GM19239 (cell line): Measurements from ENCODE around the gene PPP1R10.
A peak's percentile ranks its signal among the peaks of the same experiment; 100 is the strongest.

ENCODE experiments used
- DNase-seq: peaks from one replicate; pipeline ENCODE4 v3.0.0; 2011; ENCODE audit warnings: low spot score; ENCODE audit not compliant: insufficient read length
- FAIRE-seq: peaks from 2 replicates; lab custom pipeline; 2011; peaks lifted over from hg19 to GRCh38; lab: Jason Lieb, UNC

PPP1R10 gene

GRCh38 chr6:30625511-30625910 lies 8.5 kb upstream of the PPP1R10 start:
- FAIRE-seq (no peak), DNase-seq (no peak)

DNA sequence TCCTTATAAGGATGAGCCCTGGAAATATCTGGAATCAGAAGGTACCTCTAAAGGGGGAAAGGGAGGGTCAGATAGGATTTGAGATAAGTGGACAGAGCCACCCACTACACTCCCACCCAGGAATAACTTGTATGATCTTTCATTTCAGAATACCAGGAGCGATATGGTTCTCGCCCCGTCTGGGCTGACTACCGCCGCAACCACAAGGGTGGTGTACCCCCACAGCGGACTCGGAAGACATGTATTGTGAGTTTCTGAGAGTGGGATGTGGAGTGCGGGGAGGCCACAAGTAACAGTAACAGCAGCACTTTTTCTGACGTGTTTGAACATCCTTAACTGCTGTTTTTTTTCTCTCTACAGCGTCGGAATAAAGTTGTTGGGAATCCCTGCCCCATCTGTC lies 2.5 kb upstream of the PPP1R10 start:
- DNase-seq (no peak), FAIRE-seq (no peak)

- DNase-seq, result no peak
- no peak for FAIRE-seq
These were observed 1.3 kb upstream of the PPP1R10 start for GRCh38 chr6:30618270-30618797.

DNA sequence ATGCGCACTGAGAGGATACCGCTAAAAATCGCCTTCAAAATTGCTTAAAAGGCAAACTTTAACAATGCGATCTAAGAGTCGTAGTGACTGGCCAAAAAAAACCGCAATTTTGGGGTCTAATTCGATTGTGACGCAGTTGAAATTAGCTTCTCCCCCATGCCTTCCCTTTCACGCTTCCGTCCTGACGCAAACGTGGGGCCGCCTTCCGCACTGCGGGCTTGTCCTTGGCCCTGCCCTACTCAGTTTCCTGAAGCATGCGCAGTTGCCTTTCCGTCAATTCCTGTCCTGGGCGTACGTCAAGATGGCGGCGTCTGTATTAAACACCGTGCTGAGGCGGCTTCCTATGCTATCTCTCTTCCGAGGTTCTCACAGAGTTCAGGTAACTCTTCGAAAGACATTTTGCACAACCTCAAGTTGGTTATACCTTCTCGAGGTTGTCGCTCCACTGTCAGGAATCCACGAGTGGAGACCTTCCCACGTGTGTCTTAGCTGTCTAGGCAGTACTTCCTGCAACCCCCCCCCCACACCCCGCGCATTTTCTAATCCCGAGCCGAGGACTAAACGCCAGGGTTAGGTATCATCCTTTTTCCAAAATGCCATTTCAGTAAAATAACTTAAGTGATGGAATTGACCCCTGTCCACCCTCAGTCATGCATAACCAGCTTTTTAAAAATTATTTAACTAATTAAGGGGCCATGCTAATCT lies 674 bp upstream of the PPP1R10 start, which contains the start of gene MRPS18B:
MRPS18B (plus strand) TSS at position 276 of the 705 bp plus-strand sequence; CDS start at position 302, 26 bp downstream.
- FAIRE-seq (peak; percentile 98), DNase-seq (peak; percentile 59)

DNA sequence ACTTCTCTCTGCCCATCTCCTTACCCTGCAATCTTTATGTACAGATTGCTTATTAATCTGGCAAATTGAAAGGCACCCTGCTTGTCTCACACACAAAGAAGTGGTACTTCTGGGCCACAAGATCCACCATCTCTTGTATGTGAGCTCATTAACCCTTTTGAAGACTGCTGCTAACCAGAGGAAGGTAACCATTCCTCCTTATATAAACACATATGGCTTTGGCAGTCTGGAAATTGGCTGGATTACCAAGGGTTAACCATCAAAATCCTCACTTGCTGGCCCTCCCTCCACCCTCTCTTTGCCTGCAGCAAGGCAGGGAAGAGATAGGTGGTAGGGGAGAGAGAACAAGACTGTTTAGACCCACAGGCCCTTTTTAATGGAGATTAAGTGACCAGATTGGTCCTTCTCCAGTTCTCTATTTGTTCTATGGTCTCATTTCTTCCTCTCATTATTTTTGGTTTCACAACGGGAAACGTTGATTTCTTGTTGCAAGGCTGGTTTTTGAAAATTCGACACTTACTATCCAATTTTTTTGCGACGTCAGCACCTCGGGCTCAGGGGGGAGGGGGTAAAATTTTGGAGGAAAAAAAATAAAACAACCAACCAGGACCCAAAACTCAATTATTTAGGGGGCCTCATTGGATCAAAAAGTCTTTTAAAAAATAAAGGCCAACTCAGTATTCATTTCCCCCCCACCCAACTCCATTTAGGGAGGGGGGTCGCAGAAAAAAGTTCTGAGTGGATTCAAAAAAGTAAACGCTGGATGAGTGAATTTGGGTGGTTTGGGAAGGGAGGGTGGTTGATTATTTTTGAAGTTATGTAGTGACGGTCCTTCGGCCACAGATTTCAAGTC lies 859 bp downstream of the PPP1R10 start:
- DNase-seq (no peak), FAIRE-seq (peak; percentile 33)

- peak; percentile 48 for FAIRE-seq
These were observed 1.7 kb downstream of the PPP1R10 start for GRCh38 chr6:30615219-30615957.

GRCh38 chr6:30614843-30615218 lies 2.2 kb downstream of the PPP1R10 start:
- peak; percentile 57 for DNase-seq
- peak; percentile 94 for FAIRE-seq

More at GRCh38 chr6:30615219-30615957, 1.7 kb downstream of the PPP1R10 start:
- DNase-seq, result no peak

DNA sequence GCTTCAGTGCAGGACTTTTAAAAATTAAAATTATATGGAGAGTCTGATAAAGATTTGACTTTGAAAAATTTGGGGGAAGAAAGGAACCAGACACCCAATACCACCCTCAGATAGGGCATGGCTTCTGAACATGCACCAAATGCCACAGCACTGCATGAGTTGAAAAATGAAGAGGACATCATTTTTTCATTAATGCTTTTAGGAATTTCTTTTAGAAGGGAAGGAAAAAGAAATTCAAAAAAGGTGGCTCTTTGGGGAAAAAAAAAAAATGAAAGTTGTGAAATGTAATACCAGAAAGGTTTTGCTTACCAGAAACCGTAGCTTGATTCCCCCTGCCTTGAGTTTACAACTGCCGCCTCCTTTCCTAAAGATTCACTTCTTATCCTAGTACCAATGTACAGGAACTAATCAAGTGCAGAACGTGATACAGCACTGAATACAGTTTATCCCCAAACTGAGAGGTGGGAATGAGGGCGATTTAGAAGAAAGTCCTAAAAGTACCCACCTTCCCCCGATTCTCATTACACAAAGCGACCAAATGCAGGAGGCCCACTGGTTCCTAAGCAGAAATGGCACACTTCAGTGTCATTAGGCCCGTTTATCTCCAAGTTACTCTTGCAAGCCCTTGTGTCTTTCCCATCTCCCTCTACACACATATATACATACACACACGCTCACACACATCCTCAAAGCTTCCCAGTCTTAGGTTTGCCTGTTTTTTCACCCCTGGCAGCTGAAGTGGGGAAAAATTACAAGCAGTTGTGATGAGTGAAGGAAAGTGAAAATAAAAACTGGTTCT lies 2.8 kb downstream of the PPP1R10 start:
- no peak for FAIRE-seq

DNA sequence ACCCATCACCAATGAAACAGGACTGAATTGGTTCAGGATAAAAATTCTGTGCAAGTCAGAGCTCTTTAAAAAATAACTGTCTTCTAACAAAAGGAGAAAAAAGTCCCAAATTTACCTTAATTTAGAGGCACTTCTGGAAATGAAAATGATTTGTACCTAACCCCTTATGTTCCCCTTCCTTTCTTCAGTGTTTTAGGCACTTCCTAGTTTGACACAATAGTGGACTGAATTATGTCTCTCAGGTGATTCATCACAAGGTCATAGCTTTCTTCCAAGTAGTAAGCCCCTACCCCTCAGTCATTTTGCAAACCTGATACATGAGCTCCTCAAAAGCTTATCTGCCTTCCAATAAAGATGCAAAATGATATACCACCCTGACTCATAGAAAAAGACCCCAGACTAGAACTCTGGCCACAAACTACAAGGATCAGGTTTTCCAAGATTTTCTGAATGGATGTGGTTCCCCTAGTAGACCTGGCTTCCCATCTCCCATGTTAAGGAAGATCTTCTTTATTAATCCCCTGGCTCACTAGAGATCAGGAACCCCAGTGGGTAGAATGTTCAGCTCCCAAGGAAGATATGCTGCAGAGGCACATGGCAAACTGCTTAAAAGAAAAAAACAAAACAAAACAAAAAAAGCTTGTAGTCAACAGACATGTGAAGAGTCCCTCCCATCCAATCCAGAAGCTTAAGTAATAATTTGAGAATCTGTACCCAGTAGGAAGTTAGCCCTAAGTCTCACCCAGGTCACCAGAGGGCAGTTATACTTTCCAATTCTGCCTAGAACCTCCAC lies 3.6 kb downstream of the PPP1R10 start:
- DNase-seq, result no peak
- FAIRE-seq, result no peak

More for the DNA sequence above, 2.8 kb downstream of the PPP1R10 start:
- DNase-seq, result no peak

DNA sequence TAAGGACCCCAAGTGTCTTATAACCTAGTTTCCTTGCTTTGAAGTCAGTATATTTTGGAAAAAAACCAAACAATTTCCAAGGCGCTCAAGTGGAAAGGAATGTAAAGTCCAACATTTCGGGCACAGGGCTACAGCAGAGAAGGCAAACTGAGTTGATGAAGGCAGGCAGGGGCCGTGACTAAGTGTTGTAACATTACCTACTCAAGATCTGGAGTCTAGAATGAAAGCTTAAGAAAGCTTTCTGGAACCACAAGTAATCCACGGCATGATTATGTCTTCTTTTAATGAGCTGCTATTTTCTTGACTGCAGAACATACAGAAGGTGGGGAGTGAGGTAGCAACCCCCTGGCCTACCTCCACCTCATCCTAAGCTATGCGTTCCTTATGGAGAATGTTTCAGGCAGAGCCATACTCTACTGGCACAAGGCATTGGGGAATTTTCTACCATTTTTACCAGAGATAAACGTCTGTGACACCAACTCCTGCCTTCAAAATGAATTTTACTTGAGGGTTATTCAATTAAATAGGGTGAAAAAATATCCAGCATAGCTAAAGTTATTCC lies 4.3 kb downstream of the PPP1R10 start:
- DNase-seq (no peak), FAIRE-seq (no peak)

DNA sequence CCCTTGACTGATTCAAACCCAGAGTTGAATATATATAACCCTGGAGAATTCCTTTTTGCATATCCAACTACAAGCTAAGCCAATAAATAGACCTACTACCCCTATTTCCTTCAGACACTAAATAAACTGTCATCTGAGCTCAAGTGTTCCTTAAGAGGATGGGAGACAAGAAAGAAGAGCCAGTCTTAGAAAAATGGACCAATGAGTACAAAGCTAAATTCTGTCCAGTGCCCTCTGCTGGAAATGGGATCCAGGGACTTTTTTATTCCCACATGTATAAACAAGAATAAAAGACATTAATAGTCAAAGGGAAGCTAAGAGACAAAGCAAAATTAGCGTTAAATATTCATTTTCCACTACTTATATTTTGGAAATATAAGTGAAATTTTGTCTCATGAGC lies 4.8 kb downstream of the PPP1R10 start:
- DNase-seq (no peak), FAIRE-seq (no peak)

- FAIRE-seq (no peak), DNase-seq (no peak)
These were observed 5.2 kb downstream of the PPP1R10 start for GRCh38 chr6:30611856-30612194.

- no peak for FAIRE-seq
- DNase-seq, result no peak
These were observed 5.7 kb downstream of the PPP1R10 start for GRCh38 chr6:30611150-30611855.

GRCh38 chr6:30610065-30610464 lies 7.0 kb downstream of the PPP1R10 start:
- DNase-seq (no peak), FAIRE-seq (no peak)

- DNase-seq, result no peak
- no peak for FAIRE-seq
These were observed 13.1 kb downstream of the PPP1R10 start for GRCh38 chr6:30603961-30604360.

DNA sequence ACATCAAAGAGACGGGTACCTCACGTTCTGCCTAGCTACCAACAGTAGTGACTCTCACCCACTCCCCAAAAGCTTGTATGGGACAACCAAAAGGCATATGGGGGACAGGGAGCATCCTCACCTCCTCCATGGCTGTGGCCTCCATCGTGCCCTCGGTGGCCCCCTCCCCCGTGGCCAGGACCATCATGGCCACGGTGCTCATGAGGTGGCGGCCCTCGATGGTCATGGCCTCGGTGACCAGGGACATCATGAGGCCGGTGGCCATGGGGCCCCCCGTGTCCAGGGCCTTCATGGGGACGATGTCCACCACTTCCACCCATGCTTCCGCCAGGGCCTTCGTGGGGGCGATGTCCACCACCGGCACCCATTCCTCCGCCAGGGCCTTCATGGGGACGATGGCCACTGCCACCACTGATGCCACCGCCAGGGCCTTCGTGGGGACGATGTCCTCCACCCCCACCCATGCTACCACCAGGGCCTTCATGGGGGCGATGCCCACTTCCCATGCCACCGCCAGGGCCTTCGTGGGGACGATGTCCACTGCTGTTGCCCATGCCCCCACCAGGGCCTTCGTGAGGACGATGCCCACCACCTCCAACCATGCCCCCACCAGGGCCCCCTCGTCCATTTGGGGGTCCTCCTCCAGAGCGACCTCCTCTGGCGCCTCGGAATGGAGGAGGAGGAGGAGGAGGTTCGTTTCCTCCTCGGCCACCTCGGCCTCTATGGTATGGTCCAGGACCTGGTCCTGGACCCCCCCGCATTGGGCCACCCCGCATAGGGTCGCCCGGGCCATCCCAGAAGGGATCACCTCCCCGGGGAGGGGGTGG lies 15.0 kb downstream of the PPP1R10 start:
- FAIRE-seq (no peak), DNase-seq (no peak)

DNA sequence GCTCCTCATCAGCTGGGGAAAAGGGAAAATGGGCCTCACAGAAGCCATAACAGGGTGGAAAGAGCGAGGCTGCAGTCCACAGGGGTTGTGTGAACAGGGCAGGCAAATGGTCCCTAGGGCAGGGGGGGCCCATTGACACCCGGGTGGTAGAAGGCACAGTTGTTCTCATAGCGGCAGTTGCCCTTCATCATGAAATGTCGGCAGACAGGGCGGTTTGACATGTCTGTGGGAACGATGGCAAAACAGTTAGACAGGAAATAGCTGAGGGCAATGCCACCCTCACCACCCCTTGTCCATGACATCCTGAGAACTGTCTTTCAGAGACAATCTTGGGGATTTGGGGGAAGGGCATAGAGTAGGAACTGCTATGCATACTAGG lies 15.6 kb downstream of the PPP1R10 start:
- FAIRE-seq (no peak), DNase-seq (no peak)
